AG10803 (cell line): ENCODE results near the gene ADAMTS2.

Experiments used
- DNase-seq: peaks from one replicate; pipeline ENCODE4 v3.0.0; 2010; ENCODE audit warnings: low read depth
- H3K4me3 ChIP-seq: 2 replicates; pipeline ENCODE4 v1.5.1; 2011; ENCODE audit warnings: mild to moderate bottlenecking, low read length, control low read depth
- TF ChIP-seq, protein P1 (sequence below): conservative IDR thresholded peaks from 2 replicates; pipeline ENCODE4 v1.5.1; 2011; ENCODE audit warnings: mild to moderate bottlenecking, low read length, control low read depth, inconsistent platforms

ADAMTS2 gene

DNA sequence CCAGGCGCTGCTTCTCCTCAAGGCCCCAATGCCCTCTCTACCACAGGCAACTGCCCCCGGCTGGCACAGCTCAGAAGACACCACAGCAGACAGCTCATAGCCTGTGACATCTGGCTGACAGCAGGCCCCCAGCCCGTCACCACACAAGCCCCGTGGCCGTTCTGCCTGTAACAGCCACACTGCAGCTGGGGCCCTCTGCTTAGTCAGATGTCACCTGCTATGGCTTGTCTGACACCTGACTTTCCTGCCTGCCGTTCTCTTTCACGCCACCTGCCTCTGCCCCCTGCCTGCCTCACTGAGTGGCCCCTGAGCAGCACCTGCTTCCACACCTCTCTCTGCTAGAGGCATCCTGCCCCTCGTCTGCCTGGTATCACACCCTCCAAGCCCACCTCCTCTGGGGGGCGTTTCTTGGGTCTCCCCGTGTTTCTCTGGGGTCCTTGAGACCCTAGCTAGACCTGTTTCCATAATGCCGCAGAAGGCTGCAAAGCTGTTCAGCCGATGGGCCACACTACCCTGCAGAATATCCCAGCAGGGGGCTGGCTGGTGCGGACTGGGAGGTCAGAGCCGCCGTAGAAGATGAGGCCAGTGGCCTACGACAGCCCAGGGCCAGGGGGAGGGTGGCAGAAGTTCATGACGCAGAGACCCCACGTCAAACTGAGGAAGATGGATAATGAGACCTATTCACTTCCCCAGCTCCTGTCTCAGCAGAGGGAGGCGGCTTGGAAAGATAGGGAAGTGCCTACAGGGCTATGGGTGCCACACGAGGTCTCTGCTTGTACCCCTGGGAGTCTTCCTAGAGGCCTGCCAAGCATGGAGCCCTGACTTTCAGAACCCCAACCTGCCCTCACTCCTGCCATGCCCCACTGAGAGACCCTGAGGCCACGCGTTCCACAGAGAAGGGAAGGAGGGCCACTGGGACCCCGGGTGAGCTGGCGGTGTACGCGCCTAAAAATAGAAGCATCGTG, 190.0 kb downstream of the ADAMTS2 start:
- TF ChIP-seq, protein P1, sequence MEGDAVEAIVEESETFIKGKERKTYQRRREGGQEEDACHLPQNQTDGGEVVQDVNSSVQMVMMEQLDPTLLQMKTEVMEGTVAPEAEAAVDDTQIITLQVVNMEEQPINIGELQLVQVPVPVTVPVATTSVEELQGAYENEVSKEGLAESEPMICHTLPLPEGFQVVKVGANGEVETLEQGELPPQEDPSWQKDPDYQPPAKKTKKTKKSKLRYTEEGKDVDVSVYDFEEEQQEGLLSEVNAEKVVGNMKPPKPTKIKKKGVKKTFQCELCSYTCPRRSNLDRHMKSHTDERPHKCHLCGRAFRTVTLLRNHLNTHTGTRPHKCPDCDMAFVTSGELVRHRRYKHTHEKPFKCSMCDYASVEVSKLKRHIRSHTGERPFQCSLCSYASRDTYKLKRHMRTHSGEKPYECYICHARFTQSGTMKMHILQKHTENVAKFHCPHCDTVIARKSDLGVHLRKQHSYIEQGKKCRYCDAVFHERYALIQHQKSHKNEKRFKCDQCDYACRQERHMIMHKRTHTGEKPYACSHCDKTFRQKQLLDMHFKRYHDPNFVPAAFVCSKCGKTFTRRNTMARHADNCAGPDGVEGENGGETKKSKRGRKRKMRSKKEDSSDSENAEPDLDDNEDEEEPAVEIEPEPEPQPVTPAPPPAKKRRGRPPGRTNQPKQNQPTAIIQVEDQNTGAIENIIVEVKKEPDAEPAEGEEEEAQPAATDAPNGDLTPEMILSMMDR, result no peak
- H3K4me3 ChIP-seq, result no peak overlapping the region
- no peak for DNase-seq

DNA sequence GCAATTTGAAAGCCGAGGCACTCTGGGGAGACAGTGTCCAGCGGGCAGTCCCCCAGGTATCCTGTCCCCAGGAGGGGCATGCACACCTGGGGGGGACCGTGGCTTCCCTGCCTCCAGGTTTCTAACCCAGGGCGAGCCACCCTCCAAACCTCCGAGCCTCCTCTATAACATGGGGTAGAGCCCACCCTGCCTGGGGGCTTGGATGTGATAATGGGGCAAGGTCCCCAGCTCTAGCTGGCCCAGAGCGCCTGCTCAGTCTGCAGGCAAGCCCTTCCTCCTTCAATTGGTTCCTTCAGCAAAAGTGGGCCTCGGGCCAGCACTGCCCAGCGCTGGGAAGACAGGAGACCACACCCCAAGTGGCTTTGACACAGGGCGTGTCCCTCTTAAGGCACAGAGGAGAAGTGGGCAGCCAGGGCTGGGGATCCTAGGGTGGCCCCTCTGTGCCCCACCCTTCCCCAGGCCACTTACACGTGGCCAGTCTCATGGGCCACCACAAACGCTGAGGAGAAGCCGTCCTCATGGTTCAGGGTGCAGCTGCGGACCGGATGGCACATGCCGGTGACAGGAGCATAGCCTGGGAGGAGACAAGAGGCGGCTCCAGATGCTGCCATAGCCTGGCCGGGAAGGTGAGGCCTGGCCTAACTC, 190.8 kb downstream of the ADAMTS2 start:
- DNase-seq, result no peak
- TF ChIP-seq, protein P1, result no peak
- H3K4me3 ChIP-seq, result no peak overlapping the region

DNA sequence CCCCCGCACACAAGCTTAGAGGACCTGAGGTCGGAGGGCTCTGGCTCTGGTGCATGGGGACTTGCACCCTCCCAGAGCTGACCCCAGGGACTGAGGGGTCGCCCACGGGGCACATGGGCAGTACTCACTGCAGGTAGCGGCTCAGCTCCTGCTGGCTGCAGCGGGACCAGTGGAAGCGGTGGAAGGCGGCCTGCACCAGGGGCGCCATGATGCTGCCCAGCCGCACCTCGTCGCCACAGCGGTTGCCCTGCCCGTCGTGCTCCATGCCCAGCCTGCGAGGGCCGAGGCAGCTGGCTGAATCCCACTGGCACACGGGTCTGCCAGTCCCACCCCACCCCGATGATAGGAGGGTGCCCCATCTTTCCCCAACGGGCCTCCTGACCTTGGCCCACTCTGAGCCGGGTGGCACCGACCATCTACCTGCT, 191.3 kb downstream of the ADAMTS2 start:
- TF ChIP-seq, protein P1, result no peak
- no peak for DNase-seq
- no peak overlapping the region for H3K4me3 ChIP-seq

DNA sequence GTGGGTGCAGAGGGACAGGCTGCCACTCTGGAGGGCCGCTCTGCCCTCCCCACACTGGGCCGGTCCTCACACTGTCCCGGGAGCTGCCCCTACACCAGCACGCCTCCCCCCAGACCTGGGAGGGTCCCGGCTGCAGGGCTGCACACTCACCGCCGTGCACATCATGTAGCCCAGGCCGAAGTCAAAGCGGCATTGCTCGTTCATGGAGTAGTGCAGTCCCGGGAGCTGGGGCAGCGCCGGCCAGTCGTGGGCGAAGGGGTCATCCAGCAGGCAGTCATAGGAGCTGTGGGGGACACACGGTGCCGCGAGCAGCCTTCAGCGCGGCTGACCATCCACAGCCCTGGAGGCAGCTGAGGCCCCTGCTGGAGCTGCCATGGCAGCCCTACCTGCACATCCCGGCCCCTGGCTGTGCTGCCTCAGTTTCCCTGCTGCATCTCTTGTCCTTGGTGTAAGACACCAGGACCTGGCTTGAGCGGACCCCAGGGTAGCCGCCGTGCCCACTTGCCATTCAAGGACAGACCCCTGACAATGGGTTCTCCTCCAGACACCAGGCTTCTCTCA, 191.8 kb downstream of the ADAMTS2 start:
- TF ChIP-seq, protein P1, result no peak
- no peak for DNase-seq
- H3K4me3 ChIP-seq, result no peak overlapping the region

DNA sequence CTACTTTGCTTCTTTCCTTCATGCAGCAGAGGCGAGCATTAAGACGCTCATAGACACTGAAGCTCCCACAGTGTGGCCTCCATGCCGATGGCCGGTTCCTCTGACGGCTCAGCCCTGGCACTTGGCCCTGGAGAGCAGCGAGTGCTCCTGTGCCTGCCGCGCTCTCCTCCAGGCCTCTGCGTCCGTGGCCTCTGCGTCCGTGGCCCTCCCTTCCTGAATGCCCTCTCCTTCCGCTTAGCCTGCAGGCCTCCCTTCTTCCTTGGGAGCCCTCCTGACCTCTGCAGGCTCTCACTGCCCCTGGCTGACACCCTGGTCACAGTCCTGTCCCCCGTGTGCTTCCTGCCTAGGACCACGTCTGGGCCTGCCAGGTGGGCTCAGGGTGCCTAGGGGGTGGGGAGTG, 192.3 kb downstream of the ADAMTS2 start:
- TF ChIP-seq, protein P1, result no peak
- H3K4me3 ChIP-seq, result no peak overlapping the region
- DNase-seq, result no peak

DNA sequence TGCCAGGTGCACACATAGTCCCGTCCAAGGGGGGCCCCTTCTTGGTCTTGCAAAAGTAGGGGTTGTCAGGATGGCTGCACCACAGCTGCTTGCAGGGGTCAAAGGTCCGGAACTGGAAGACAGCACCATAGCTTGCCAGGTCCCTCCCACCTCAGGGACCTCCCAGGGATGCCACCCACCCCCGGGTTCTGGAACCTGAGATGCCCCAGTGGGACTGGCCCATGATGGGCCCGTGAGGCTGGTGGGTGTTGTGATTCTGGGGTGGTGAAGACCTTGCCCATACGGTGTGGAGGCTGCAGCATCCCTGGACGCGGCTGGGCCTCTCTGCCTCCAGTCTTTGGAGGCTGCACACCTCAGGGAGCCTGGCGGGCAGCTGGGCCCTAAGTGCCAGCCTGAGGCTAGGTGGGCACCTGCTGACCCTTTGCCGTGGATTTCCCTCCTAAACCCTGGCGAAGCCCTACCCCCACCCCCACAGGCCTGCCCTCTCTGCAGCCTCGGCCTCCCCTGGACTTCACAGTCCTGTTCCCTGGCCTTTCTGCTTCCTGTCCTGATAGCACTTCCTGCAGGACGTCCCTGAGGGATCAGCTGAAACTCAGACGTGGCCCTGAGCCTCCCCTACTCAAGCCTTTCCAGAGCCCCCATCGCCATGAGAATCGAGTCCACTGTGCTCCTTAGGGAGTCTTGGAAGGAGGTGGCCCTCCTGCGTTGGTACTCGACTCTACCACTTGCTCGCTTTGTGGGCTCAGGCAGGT, 192.9 kb downstream of the ADAMTS2 start:
- H3K4me3 ChIP-seq, result no peak overlapping the region
- TF ChIP-seq, protein P1, result no peak
- DNase-seq, result no peak
